IMR-90 (cell line): ENCODE measurements around the gene CDK10.

Experiments used
- BHLHE40 ChIP-seq: fragments of 150-350 bp; IDR thresholded peaks from 2 replicates; pipeline ENCODE4 v1.6.1; 2016; ENCODE audit warnings: mild to moderate bottlenecking, low read depth, low read length
- CEBPB ChIP-seq: IDR thresholded peaks from 2 replicates; pipeline ENCODE4 v1.6.1; 2012; ENCODE audit warnings: low read depth, low read length, improper control_type of control experiment
- CTCF ChIP-seq: conservative IDR thresholded peaks from 2 replicates; pipeline ENCODE4 v1.5.1; 2012; ENCODE audit warnings: mild to moderate bottlenecking, low read depth, low read length, improper control_type of control experiment
- MAFK ChIP-seq: IDR thresholded peaks from 2 replicates; pipeline ENCODE4 v1.6.1; 2012; ENCODE audit warnings: low read depth, low read length, improper control_type of control experiment
- MAZ ChIP-seq: IDR thresholded peaks from 2 replicates; pipeline ENCODE4 v1.6.1; 2012; ENCODE audit warnings: low read depth, mild to moderate bottlenecking, low read length, improper control_type of control experiment, moderate library complexity, borderline replicate concordance
- MXI1 ChIP-seq: IDR thresholded peaks from 2 replicates; pipeline ENCODE4 v1.6.1; 2012; ENCODE audit warnings: low read depth, mild to moderate bottlenecking, low read length, moderate library complexity, borderline replicate concordance
- POLR2A ChIP-seq: IDR thresholded peaks from 2 replicates; pipeline ENCODE4 v1.6.1; 2012; ENCODE audit warnings: mild to moderate bottlenecking, low read depth, low read length
- RAD21 ChIP-seq: IDR thresholded peaks from 2 replicates; pipeline ENCODE4 v1.6.1; 2012; ENCODE audit warnings: low read length, improper control_type of control experiment
- RCOR1 ChIP-seq: IDR thresholded peaks from 2 replicates; pipeline ENCODE4 v1.6.1; 2012; ENCODE audit warnings: mild to moderate bottlenecking, low read length, improper control_type of control experiment; ENCODE audit not compliant: insufficient replicate concordance

GRCh38 chr16:89670496-89671431, 15.7 kb upstream of the CDK10 start:
- TF ChIP-seq RAD21 (no peak), POLR2A (no peak), CEBPB (no peak), CTCF (no peak), MXI1 (no peak), BHLHE40 (no peak), MAZ (no peak), MAFK (no peak), RCOR1 (no peak)
